GM18505 (cell line): ENCODE data around the gene GPC6.

Experiments
- ATAC-seq: cut with Tn5 transposase; IDR thresholded peaks from one replicate; pipeline ENCODE4 v1.9.1; 2021; ENCODE audit not compliant: unreplicated experiment
- POLR2A ChIP-seq: IDR thresholded peaks from 4 replicates; pipeline ENCODE4 v1.6.1; 2011; ENCODE audit warnings: borderline replicate concordance; ENCODE audit not compliant: insufficient read depth, insufficient read length; ENCODE audit errors: extremely low read depth

The GPC6 gene

GRCh38 chr13:93726173-93726957 lies 499.8 kb downstream of the GPC6 start:
- no peak for TF ChIP-seq POLR2A
- ATAC-seq: no peak

GRCh38 chr13:93727211-93728141 lies 500.9 kb downstream of the GPC6 start:
- ATAC-seq: no peak
- TF ChIP-seq POLR2A: no peak

- TF ChIP-seq POLR2A: no peak
- ATAC-seq: no peak
Observed at GRCh38 chr13:93729383-93729782, 502.8 kb downstream of the GPC6 start.

GRCh38 chr13:93730780-93731179 lies 504.2 kb downstream of the GPC6 start:
- no peak for TF ChIP-seq POLR2A
- no peak for ATAC-seq

- no peak for ATAC-seq
- TF ChIP-seq POLR2A: no peak
Observed at GRCh38 chr13:93732186-93732585, 505.6 kb downstream of the GPC6 start.

GRCh38 chr13:93736081-93736480 lies 509.5 kb downstream of the GPC6 start:
- TF ChIP-seq POLR2A: no peak
- ATAC-seq: no peak

GRCh38 chr13:93736909-93737308 lies 510.3 kb downstream of the GPC6 start:
- ATAC-seq: no peak

GRCh38 chr13:93740334-93740733 lies 513.7 kb downstream of the GPC6 start:
- ATAC-seq: no peak
- TF ChIP-seq POLR2A: no peak

More at GRCh38 chr13:93736909-93737308, 510.3 kb downstream of the GPC6 start:
- TF ChIP-seq POLR2A: no peak

GRCh38 chr13:93744033-93744432 lies 517.4 kb downstream of the GPC6 start:
- no peak for TF ChIP-seq POLR2A
- no peak for ATAC-seq

GRCh38 chr13:93744886-93745285 lies 518.3 kb downstream of the GPC6 start:
- no peak for ATAC-seq
- TF ChIP-seq POLR2A: no peak

- TF ChIP-seq POLR2A: no peak
- no peak for ATAC-seq
Observed at GRCh38 chr13:93745884-93746283, 519.3 kb downstream of the GPC6 start.

GRCh38 chr13:93746589-93746988 lies 520.0 kb downstream of the GPC6 start:
- TF ChIP-seq POLR2A: no peak
- ATAC-seq: no peak

GRCh38 chr13:93750676-93751075 lies 524.1 kb downstream of the GPC6 start:
- TF ChIP-seq POLR2A: no peak
- ATAC-seq: peak; percentile 10
